Limb (tissue), 2 donors: ENCODE results near the gene JCAD.
"Not testable (repeated sequence)": the region's sequence is repeated elsewhere in the genome, so short reads cannot be mapped to it uniquely, and the experiment has no call there.

ENCODE experiments used
- DNase-seq, 2 donors: peaks; one replicate each; pipeline ENCODE4 v3.0.0-alpha.2; 2016; ENCODE audit errors: extremely low spot score in 2 of 2

Gene JCAD

DNA sequence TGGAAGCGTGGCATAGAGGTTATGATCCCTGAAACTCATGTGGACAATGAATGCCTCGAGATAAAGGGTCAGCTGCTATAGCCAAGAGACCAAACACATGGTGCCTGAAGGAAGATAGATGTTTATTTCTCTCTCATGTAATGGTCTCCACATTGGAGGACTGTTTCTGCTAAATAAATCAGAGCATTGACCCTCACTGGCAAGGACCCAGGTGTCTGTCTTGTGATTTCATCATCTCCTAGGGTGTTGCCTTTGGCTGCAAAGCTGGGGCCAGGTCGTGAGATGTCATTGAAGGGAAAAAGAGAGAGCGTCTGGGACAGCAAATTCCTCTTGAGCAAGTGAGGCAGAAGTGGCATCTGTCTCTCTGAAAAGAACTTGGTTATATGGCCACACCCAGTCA lies 64.6 kb downstream of the JCAD start:
- DNase-seq = no peak

DNA sequence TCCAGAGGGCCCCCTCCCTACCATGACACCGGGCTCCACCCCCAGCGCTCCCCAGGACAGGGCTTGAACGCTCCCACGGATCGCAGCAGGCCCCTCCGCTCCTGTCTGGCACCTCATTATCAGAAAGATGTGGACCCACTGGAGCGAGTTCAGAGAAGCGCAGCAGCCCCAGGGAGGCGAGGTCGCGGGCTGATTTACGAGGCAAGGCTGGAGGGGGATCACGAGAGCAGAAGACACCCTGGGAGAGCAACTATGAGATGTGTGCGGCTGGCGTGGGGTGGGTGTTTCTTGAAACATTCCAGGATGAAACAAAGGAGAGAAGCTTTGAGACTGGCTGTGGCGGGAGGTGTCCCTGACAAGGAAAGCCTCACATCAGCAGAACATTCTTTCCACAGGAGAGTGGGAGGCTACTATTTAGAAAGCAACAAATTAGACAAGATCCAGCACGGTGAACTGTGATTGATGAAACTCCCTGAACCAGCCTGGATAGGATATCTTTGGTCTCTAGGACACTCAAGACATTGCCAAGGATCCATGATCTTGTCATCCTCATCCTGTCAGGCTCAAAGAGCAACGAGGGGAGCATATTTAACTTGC lies 66.0 kb downstream of the JCAD start:
- no peak for DNase-seq

DNA sequence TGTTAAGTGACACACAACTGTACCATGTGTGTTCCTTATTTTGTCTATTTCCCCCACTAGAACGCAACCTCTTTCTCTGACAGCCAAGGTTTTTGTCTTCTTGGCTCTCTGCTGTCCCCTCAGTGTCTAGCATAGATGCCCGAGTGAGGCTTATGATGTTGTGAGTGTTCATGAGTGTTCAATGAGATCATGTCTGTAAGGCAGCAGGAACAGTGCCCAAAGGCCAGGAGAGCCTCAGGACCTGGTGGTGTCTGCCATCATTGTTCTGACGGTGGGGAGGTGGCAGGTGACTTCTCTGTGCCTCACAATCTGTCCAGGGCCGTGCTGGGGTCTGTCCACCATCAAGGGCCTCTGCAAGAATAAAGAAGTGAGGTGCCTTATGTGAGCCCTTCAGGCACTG lies 66.5 kb downstream of the JCAD start:
- no peak for DNase-seq

DNA sequence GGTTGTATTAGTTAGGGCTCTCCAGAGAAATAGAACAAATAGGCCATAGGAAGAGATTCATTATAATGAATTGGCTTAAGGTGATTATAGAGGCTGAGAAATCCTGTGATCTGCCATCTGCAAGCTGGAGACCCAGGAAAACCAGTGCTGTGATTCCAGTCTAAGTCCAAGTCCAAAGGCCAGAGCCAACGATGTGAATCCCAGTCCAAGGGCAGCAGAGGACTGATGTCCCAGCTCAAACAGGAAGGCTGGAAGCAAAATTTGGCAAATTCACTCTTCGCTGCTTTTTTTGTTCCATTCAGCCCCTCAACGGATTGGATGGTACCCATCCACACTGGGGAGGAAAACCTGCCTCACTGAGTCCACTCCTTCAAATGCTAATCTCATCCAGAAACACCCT lies 68.0 kb downstream of the JCAD start:
- DNase-seq = no peak

DNA sequence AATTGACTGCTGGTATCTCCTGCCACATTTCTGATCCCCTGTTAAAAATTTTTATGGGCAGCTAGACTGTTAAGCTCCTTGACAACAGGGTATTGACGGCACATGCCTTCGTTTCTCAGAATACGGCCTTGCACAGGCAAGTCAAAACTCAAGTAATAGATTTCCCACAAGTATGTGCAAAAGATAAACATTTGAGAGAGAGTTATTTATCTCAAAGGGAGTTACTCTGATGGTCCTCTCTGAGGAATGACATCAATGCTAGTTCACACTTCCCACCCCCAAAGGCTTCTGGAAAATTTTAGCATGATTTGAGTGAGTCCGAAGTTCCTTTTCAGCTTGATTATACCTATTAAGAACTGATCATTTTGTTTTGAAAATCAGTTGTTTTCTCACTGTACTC lies 71.9 kb downstream of the JCAD start:
- no peak for DNase-seq

DNA sequence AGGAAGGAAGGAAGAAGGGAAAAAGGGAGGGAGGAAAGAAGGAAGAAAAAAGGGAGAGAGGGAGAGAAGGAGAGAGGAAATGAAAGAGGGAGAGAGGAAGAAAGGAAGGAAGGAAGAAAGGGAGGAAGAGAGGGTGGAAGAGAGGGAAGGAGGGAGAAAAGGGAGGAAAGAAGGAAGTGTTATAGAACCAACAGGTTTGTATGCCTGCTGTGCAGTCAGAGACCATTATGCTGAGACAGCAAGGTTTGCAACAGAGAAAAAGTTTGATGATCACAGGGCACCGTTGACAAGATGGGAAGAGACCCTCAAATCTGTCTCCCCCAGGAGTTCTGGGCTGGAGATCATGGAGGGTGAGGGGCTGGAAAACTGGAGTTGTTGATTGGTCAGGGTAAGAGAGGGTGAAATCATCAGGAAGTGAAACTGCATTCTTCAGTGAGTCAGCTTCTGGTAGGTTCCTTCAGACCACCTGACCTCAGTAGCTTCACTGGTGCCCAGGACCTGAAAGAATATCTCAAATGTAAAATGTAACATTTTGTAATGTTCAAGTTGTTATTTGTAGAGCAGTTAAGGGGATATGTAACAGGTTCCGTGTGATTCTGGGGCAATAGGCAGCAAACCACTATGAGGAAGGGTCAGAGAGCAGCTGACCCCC lies 76.3 kb downstream of the JCAD start:
- no peak for DNase-seq

DNA sequence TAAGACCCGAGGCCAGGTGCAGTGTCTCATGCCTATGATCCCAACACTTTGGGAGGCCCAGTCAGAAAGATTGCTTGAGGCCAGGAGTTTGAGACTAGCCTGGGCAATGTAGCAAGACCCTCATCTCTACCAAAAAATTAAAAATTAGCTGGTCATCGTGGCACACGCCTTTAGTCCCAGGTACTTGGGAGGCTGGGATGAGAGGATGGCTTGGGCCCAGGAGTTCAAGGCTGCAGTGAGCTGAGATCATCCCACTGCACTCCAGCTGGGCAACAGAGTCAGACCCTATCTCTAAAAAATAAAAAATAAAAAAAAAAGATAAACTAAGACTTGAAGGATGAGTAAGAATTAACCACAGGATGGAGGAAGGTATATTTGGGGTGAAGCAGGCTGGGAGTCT lies 77.9 kb downstream of the JCAD start:
- DNase-seq = no peak

DNA sequence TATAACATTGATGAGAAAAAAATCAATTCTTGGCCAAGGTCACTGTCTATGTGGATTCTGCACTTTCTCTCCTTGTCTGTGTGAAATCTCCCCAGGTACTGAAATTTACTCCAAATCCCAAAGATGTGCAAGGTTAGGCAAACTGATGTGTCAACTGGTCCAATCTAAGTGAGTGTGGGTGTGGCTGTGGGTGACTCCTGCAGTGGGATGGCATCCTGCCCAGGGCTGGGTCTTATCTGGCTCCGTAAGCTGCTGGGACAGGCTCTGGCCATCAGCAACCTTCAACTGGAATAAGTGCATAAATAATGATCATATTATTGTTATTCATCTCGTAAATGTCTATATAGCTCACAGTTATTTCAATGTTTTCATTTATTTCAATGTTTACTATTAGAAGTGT lies 79.3 kb downstream of the JCAD start:
- DNase-seq = no peak

DNA sequence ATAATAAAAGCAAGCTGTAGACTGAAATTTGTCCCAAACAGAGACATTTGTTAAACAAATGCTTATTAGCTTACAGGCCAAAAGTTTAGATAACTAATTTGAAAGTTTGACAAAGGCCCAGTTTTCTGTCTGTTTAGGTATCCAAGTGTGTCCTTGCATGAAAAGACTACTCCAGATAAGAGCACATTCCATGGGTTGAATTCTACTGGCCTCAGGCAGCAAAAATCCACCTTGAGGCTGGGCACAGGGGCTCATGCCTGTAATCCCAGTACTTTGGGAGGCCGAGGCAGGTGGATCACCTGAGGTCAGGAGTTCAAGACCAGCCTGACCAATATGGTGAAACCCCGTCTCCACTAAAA lies 80.0 kb downstream of the JCAD start:
- DNase-seq = not testable (repeated sequence)

DNA sequence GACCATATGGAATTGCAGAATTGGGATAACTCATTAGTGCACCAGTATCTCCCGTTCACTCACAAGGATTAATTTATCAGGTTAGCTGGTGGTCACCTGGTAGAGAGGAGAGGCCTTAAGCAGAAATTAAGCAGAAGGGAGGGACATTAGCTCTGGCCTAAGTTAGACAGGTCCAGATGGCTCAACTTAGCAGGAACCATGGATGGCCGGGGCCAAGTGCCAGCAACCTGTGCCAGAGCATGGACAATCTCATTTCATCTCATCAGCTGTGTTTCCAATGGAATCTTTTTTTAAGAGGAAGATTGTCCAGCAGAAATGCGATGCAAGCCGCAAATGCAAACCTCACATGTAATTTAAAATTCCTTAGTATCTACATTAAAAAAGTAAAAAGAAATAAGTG lies 82.2 kb downstream of the JCAD start:
- no peak for DNase-seq

DNA sequence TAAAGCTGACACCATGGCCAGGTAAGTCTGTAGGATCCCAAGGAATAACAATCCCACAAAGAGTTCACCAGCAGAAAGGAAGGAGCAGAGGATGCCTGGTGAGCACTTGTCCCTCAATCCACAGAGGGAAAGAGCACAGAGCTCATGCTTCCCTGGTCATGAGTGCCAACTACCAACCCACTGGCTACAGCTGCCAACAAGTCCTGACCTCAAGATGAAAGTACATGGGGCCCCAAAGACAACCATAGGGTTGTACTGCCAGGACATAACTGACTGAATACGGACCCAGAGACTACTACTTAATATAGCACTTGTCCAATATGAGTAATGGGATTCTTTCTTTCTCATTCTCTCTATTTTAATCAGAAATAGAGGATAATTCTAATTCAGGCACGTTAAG lies 83.3 kb downstream of the JCAD start:
- DNase-seq = no peak

DNA sequence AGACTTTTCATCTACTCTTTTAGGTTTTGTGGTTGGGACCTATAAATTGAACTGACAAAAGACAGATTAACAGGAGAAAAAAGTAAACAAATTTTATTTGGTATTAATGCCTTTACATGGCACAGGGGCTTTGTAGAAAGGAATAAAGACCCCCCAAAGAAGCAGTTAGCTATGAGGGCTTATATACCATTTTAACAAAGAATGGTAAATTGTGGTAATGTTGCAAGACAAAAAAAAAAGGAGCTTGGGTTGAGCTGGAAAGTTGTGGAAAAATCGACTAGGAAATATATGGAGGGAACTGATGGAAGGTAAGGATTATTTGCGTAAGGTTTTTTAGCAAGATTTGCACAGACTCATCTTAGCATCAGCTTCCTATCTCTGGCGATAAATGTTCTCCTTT lies 84.6 kb downstream of the JCAD start:
- DNase-seq = no peak

DNA sequence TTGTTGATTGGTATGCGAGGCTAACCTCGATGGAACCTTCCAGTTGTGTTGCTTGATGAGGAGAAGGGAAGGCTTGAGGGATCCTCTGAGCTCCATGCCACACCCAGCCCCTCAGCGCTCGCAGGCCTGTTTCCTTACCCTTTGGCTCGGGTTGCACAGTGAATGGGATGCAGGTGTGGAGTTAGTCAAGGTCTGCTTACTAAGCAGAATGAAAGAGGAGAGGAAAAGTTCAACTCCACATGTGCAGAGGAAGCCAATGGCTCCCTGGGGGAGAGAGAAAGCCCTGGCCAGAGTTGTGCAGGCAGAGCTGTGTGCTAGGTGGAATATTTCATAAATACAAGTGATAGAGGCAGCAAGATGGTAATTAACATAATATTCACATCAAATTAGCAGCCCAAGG lies 85.5 kb downstream of the JCAD start:
- DNase-seq = peak; percentile 38 to 53

DNA sequence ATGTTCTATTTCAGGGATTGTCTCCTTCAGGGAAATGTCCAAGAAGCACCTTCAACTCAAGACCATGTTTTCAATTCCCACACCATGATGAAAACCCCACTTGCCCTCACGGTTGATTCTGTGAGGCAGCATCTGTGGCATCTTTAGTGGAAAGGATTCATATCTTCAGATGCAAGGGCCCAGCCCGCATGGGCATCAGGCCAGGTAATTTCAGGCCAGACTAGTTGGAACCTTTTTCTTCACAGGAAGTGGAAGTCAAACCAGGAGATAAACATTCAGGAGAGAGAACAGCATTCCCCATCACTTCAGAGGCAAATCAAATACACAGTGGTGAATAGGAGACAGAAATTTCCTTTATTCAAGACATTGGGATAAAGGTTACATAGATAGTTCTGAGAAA lies 88.8 kb downstream of the JCAD start:
- DNase-seq = no peak

DNA sequence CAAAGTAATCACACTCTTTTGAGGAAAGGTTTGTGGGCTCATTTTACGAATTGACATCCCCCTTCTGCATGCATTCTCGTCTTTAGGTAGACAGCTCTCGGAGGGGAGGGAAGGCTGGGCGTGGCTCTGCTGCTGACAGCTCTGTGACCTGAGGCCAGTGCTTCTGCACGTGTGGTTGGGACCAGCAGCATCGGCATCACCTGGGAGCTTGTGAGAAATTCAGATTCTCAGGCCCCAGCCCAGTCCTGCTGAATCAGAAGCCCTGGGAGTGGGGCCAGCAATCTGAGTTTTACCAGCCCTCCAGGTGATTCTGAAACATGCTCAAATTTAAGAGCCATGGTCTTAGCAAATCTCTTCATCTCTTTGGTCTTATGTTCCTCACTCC lies 89.4 kb downstream of the JCAD start:
- DNase-seq = no peak

DNA sequence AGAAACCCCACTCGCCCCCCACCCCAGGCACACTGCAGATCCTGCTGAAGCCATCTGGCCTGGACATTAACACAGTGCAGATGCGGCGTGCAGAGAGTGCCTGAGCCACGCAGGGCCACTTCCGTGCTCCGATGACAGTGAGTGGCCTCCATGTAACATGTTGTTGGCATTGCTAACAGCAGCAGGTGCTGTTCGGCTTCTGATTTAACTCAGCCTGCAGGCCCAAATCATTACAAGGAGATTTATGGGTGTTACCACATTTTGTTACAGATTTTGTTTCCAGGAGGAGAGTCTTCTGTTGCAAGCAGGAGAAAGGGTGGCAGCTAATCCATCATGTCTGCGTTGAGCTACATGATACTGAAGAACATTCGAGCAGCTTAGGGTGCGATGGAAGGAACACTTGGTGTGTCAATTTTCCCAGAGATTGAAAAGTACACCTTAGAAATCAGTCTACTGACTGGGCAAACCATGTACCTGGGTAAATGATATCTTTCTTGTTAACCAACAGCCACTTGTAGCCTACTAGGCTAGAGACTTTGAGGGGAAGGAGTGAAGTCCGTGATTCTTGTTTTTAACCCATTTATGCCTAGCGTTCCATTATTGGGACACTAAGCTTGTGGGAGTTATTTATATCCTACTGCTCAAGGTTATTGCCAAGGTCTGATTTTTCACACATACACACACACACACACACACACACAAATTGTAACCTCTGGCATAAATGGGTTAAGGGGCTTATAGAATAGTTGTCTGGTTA lies 90.0 kb downstream of the JCAD start:
- peak in 1 of 2 donors; percentile 48 for DNase-seq

DNA sequence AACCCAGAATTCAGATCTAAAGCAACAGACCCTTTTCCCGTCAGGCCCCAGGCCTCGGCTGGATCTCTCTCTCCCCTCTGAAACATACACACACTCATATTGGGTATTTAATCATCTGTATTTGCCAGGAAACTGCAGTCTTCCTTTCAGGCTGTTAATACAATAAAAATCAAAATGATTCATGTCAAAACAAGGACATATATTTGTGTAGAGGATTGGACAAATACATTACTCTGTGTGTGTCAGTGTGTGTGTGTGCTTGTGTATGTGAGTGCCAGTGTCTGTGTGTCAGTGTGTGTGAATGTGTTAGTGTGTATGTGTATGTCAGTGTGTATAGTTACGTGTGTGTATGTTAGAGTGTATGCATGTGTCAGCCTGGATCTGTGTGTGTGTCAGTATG lies 90.8 kb downstream of the JCAD start:
- no peak for DNase-seq

DNA sequence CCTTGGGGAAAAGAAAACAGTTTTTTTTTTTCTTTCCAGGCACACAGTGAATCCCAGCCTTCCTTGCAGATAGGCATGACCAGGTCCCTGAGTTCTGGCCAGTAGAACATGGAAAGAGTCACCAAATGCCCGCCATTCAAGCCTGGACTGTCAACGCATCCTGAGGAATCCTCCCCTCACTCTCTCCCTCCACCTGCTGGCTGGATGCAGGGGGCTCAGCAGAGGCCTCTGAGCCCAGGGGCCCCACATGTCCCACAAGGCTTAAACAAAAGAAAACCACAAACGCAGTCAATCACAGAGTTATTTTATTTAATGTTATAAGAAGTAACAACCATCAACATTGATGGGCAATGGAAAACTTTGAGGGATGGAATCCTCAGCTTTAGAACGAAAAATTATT lies 93.1 kb downstream of the JCAD start:
- no peak for DNase-seq
